IMR-90 (cell line): ENCODE data around the gene ZNF618. TPM values are rescaled to one million over a fixed set of nuclear protein-coding genes. Genes with fewer than 3 reads are reported as not detected.

Experiments used
- ATAC-seq: fragments of 200-7000 bp; cut with Tn5 transposase; 2 replicates; pipeline ENCODE4 v1.9.1; 2020; ENCODE audit warnings: low read depth, mild to moderate bottlenecking, moderate library complexity
- BruUV-seq: library from RNA; stranded (reverse); fragments of 400-500 nt; replicated peaks from 2 replicates; lab custom pipeline; 2021; lab: Mats Ljungman, UMichigan
- CTCF ChIA-PET: fragments of 300-600 bp; formaldehyde crosslinking; extraction: SDS; loops from one replicate; lab custom pipeline; 2021; ENCODE audit warnings: antibody characterized with exemption; lab: Yijun Ruan, JAX
- POLR2A ChIA-PET: fragments of 300-600 bp; sonication (Branson Sonifier 250); formaldehyde crosslinking; loops from one replicate; lab custom pipeline; 2022; ENCODE audit warnings: antibody characterized with exemption; ENCODE audit not compliant: unreplicated experiment; lab: Charles Lee
- DNase-seq: peaks from one replicate; pipeline ENCODE4 v3.0.0; 2013
- H2AFZ ChIP-seq: replicated peaks from 2 replicates; pipeline ENCODE3; 2013; ENCODE audit warnings: low read length, mild to moderate bottlenecking; ENCODE audit not compliant: poor library complexity
- H2AK5ac ChIP-seq: 2 replicates; pipeline ENCODE4 v1.6.1; 2013; ENCODE audit warnings: low read depth, low read length, inconsistent platforms
- H2AK9ac ChIP-seq: replicated peaks from 2 replicates; pipeline ENCODE3; 2013; ENCODE audit warnings: mild to moderate bottlenecking, low read depth, low read length, moderate library complexity; ENCODE audit not compliant: poor library complexity
- H2BK120ac ChIP-seq: 2 replicates; pipeline ENCODE4 v1.6.1; 2013; ENCODE audit warnings: low read depth, low read length, inconsistent platforms
- H2BK15ac ChIP-seq: 3 replicates; pipeline ENCODE4 v1.6.1; 2013; ENCODE audit warnings: low read depth, low read length, inconsistent platforms
- H2BK20ac ChIP-seq: 2 replicates; pipeline ENCODE4 v1.6.1; 2013; ENCODE audit warnings: low read depth, mild to moderate bottlenecking, inconsistent platforms, low read length, moderate library complexity
- H2BK5ac ChIP-seq: 2 replicates; pipeline ENCODE4 v1.6.1; 2013; ENCODE audit warnings: mild to moderate bottlenecking, low read depth, low read length, inconsistent platforms; ENCODE audit not compliant: poor library complexity, severe bottlenecking
- H3K14ac ChIP-seq: replicated peaks from 2 replicates; pipeline ENCODE4 v1.6.1; 2013; ENCODE audit warnings: low read depth, low read length, inconsistent platforms
- H3K18ac ChIP-seq: 2 replicates; pipeline ENCODE4 v1.6.1; 2013; ENCODE audit warnings: low read depth, low read length, control low read depth
- H3K23ac ChIP-seq: 2 replicates; pipeline ENCODE4 v1.6.1; 2013; ENCODE audit warnings: low read depth, low read length, inconsistent platforms
- H3K27ac ChIP-seq: 2 replicates; pipeline ENCODE4 v1.5.1; 2013; ENCODE audit warnings: mild to moderate bottlenecking, control low read depth, low read length; ENCODE audit not compliant: insufficient read depth
- H3K27me3 ChIP-seq: 2 replicates; pipeline ENCODE4 v1.6.1; 2013; ENCODE audit warnings: low read length; ENCODE audit not compliant: control insufficient read depth, insufficient read depth
- H3K36me3 ChIP-seq: 2 replicates; pipeline ENCODE4 v1.6.1; 2013; ENCODE audit warnings: low read length, mixed read lengths; ENCODE audit not compliant: control insufficient read depth, insufficient read depth
- H3K4ac ChIP-seq: 2 replicates; pipeline ENCODE4 v1.6.1; 2013; ENCODE audit warnings: low read depth, low read length, inconsistent platforms
- H3K4me1 ChIP-seq: 2 replicates; pipeline ENCODE4 v1.6.1; 2013; ENCODE audit warnings: low read length, mixed read lengths; ENCODE audit not compliant: control insufficient read depth, insufficient read depth
- H3K4me2 ChIP-seq: 2 replicates; pipeline ENCODE4 v1.6.1; 2013; ENCODE audit warnings: low read depth, mild to moderate bottlenecking, control low read depth, low read length, moderate library complexity
- H3K4me3 ChIP-seq: 2 replicates; pipeline ENCODE4 v1.5.1; 2013; ENCODE audit warnings: low read depth, mild to moderate bottlenecking, control low read depth, low read length, moderate library complexity; ENCODE audit not compliant: insufficient read depth
- H3K56ac ChIP-seq: 2 replicates; pipeline ENCODE4 v1.6.1; 2013; ENCODE audit warnings: low read length, inconsistent platforms; ENCODE audit not compliant: insufficient read depth; ENCODE audit errors: extremely low read depth
- H3K79me1 ChIP-seq, 2 experiments: 2 replicates each; pipeline ENCODE4 v1.6.1; 2013; ENCODE audit warnings: low read length in 2 of 2, inconsistent platforms in 1 of 2, low read depth in 1 of 2
- H3K9ac ChIP-seq: 2 replicates; pipeline ENCODE4 v1.6.1; 2013; ENCODE audit warnings: low read depth, low read length, control low read depth
- H3K9me1 ChIP-seq: 2 replicates; pipeline ENCODE4 v1.6.1; 2013; ENCODE audit warnings: low read length, inconsistent platforms; ENCODE audit not compliant: insufficient read depth
- H3K9me3 ChIP-seq: 2 replicates; pipeline ENCODE4 v1.6.1; 2013; ENCODE audit warnings: low read length; ENCODE audit not compliant: control insufficient read depth, insufficient read depth
- H4K20me1 ChIP-seq: 2 replicates; pipeline ENCODE4 v1.6.1; 2013; ENCODE audit warnings: low read length, inconsistent platforms; ENCODE audit not compliant: insufficient read depth
- H4K5ac ChIP-seq: 2 replicates; pipeline ENCODE4 v1.6.1; 2013; ENCODE audit warnings: mild to moderate bottlenecking, low read depth, low read length, control low read depth
- H4K8ac ChIP-seq, 2 experiments: 2 replicates each; pipeline ENCODE4 v1.6.1; 2013; ENCODE audit warnings: low read depth in 2 of 2, low read length in 2 of 2, control low read depth in 1 of 2, inconsistent platforms in 1 of 2
- H4K91ac ChIP-seq: 2 replicates; pipeline ENCODE4 v1.6.1; 2013; ENCODE audit warnings: low read depth, low read length, inconsistent platforms; ENCODE audit not compliant: insufficient read depth
- BHLHE40 ChIP-seq: fragments of 150-350 bp; IDR thresholded peaks from 2 replicates; pipeline ENCODE4 v1.6.1; 2016; ENCODE audit warnings: mild to moderate bottlenecking, low read depth, low read length
- CEBPB ChIP-seq: IDR thresholded peaks from 2 replicates; pipeline ENCODE4 v1.6.1; 2012; ENCODE audit warnings: low read depth, low read length, improper control_type of control experiment
- FOS ChIP-seq: fragments of 150-350 bp; IDR thresholded peaks from 2 replicates; pipeline ENCODE4 v1.6.1; 2016; ENCODE audit warnings: low read depth, low read length
- MAZ ChIP-seq: IDR thresholded peaks from 2 replicates; pipeline ENCODE4 v1.6.1; 2012; ENCODE audit warnings: low read depth, mild to moderate bottlenecking, low read length, improper control_type of control experiment, moderate library complexity, borderline replicate concordance
- MXI1 ChIP-seq: IDR thresholded peaks from 2 replicates; pipeline ENCODE4 v1.6.1; 2012; ENCODE audit warnings: low read depth, mild to moderate bottlenecking, low read length, moderate library complexity, borderline replicate concordance
- NFE2L2 ChIP-seq: fragments of 150-350 bp; IDR thresholded peaks from 2 replicates; pipeline ENCODE4 v1.6.1; 2016; ENCODE audit warnings: low read depth, mild to moderate bottlenecking, low read length
- POLR2A ChIP-seq: IDR thresholded peaks from 2 replicates; pipeline ENCODE4 v1.6.1; 2012; ENCODE audit warnings: mild to moderate bottlenecking, low read depth, low read length
- RAD21 ChIP-seq: IDR thresholded peaks from 2 replicates; pipeline ENCODE4 v1.6.1; 2012; ENCODE audit warnings: low read length, improper control_type of control experiment
- RCOR1 ChIP-seq: IDR thresholded peaks from 2 replicates; pipeline ENCODE4 v1.6.1; 2012; ENCODE audit warnings: mild to moderate bottlenecking, low read length, improper control_type of control experiment; ENCODE audit not compliant: insufficient replicate concordance
- RFX5 ChIP-seq: IDR thresholded peaks from 2 replicates; pipeline ENCODE4 v1.8.0; 2012; ENCODE audit warnings: low read depth, mild to moderate bottlenecking, low read length, moderate library complexity
- SMC3 ChIP-seq: fragments of 150-350 bp; IDR thresholded peaks from 2 replicates; pipeline ENCODE4 v1.6.1; 2016; ENCODE audit warnings: low read depth, mild to moderate bottlenecking, antibody characterized with exemption, low read length, moderate library complexity
- USF2 ChIP-seq: fragments of 150-350 bp; IDR thresholded peaks from 2 replicates; pipeline ENCODE4 v1.6.1; 2017; ENCODE audit warnings: mild to moderate bottlenecking, antibody characterized with exemption, low read length, low read depth
- WGBS, 2 experiments: methylation state at CpG; one replicate each; pipeline versions ENCODE4 v1.1.5 to v1.1.7; 2013; ENCODE audit warnings: missing lambda C conversion rate in 2 of 2; ENCODE audit not compliant: insufficient read length in 1 of 2; ENCODE audit errors: extremely low coverage in 2 of 2; 5-methylcytosine and 5-hydroxymethylcytosine counted together
- dilution Hi-C: fragments of 300-500 bp; cut with HindIII; formaldehyde crosslinking; loops from one replicate; pipeline ENCODE4 v1.14.3; 2018; ENCODE audit warnings: low sequenced_read_pairs; ENCODE audit not compliant: unreplicated experiment
- in situ Hi-C: fragments of 300-500 bp; cut with MboI; formaldehyde crosslinking; loops from 3 replicates; pipeline ENCODE4 v1.14.3; 2019; ENCODE audit warnings: low sequenced_read_pairs, inconsistent platforms, mixed read lengths
- intact Hi-C: fragments of 100-400 bp; cut with micrococcal nuclease; formaldehyde crosslinking; loops from 2 replicates; pipeline ENCODE4 v1.10.0; 2022
- polyA plus RNA-seq, 3 experiments: library from polyadenylated mRNA; depleted of rRNA; stranded (reverse); fragments of >200 nt; gene quantifications; 2 replicates each; pipeline ENCODE4 v1.2.3, GENCODE V29; 2012; ENCODE audit warnings: low replicate concordance in 1 of 3
- total RNA-seq: library from RNA; depleted of rRNA; stranded (reverse); fragments of >200 nt; gene quantifications from 2 replicates; pipeline ENCODE4 v1.2.3, GENCODE V29; 2012
- TF ChIP-seq, protein P1 (sequence below): conservative IDR thresholded peaks from 2 replicates; pipeline ENCODE4 v1.5.1; 2012; ENCODE audit warnings: mild to moderate bottlenecking, low read depth, low read length, improper control_type of control experiment
- TF ChIP-seq, protein P2 (sequence below): fragments of 150-350 bp; IDR thresholded peaks from 2 replicates; pipeline ENCODE4 v1.6.1; 2016; ENCODE audit warnings: low read depth, mild to moderate bottlenecking, low read length, moderate library complexity, borderline replicate concordance

ZNF618 gene
- total and polyA plus RNA-seq, 2 of the 4 experiments (the other 2 are of a cell fraction): 8.2 to 9.4 TPM

DNA sequence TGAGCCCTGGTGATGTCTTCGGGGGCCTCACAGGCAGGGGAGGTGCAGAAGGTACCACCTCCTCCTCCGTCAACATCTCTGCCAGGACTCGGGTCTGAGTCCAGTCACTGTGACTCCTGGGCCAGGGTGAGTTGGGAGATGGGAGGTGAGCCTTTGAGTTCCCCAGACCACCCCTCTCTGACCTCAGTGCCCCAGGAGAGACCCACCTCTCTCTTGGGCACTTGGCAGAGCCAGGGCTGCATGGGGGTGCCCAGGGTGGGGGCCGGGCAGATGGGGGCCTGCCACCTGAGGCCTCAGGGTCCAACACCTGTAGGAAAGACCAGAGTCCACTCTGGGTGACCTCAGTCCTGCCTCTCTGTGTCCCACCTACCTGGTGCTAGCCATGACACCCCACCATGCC, 216.2 kb downstream of the ZNF618 start:
- H2AFZ ChIP-seq: peak overlapping the region; percentile 40
- ATAC-seq: no peak
- H2BK15ac ChIP-seq: no peak overlapping the region
- DNase-seq: no peak
- H3K14ac ChIP-seq: no peak overlapping the region
- H4K91ac ChIP-seq: no peak overlapping the region
- in situ Hi-C loops (no loop called here), intact Hi-C loops (no loop called here), dilution Hi-C loops (no loop called here)
- no peaks in the 10 kb centered on the region for H4K20me1 ChIP-seq
- no peak overlapping the region for H4K8ac ChIP-seq
- TF ChIP-seq RFX5 (no peak), RAD21 (no peak), MXI1 (no peak), BHLHE40 (no peak), SMC3 (no peak), FOS (no peak), NFE2L2 (no peak), MAZ (no peak), USF2 (no peak), CEBPB (no peak), POLR2A (no peak), RCOR1 (no peak)
- TF ChIP-seq, protein P1, sequence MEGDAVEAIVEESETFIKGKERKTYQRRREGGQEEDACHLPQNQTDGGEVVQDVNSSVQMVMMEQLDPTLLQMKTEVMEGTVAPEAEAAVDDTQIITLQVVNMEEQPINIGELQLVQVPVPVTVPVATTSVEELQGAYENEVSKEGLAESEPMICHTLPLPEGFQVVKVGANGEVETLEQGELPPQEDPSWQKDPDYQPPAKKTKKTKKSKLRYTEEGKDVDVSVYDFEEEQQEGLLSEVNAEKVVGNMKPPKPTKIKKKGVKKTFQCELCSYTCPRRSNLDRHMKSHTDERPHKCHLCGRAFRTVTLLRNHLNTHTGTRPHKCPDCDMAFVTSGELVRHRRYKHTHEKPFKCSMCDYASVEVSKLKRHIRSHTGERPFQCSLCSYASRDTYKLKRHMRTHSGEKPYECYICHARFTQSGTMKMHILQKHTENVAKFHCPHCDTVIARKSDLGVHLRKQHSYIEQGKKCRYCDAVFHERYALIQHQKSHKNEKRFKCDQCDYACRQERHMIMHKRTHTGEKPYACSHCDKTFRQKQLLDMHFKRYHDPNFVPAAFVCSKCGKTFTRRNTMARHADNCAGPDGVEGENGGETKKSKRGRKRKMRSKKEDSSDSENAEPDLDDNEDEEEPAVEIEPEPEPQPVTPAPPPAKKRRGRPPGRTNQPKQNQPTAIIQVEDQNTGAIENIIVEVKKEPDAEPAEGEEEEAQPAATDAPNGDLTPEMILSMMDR: no peak
- TF ChIP-seq, protein P2, sequence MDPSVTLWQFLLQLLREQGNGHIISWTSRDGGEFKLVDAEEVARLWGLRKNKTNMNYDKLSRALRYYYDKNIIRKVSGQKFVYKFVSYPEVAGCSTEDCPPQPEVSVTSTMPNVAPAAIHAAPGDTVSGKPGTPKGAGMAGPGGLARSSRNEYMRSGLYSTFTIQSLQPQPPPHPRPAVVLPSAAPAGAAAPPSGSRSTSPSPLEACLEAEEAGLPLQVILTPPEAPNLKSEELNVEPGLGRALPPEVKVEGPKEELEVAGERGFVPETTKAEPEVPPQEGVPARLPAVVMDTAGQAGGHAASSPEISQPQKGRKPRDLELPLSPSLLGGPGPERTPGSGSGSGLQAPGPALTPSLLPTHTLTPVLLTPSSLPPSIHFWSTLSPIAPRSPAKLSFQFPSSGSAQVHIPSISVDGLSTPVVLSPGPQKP: no peak
- no peak overlapping the region for H3K4me2 ChIP-seq
- no peak overlapping the region for H3K23ac ChIP-seq
- H2BK120ac ChIP-seq: no peak overlapping the region
- no peaks in the 10 kb centered on the region for H3K9me3 ChIP-seq
- no peaks in the 10 kb centered on the region for H3K79me1 ChIP-seq
- no peak overlapping the region for H3K4me3 ChIP-seq
- no peak overlapping the region for H2BK5ac ChIP-seq
- no peaks in the 10 kb centered on the region for H3K36me3 ChIP-seq
- H2AK5ac ChIP-seq: no peak overlapping the region
- WGBS, 2 experiments: 83% methylated on average over 1 of the region's 4 CpGs; no CpG with 5 or more reads in 1 of the 2 experiments
- no peaks in the 10 kb centered on the region for H3K9me1 ChIP-seq
- no TSS peak for BruUV-seq
- H2AK9ac ChIP-seq: no peak overlapping the region
- no peak overlapping the region for H3K27ac ChIP-seq
- H3K56ac ChIP-seq: no peak overlapping the region
- no peak overlapping the region for H3K18ac ChIP-seq
- no peak overlapping the region for H2BK20ac ChIP-seq
- no peak overlapping the region for H4K5ac ChIP-seq
- H3K27me3 ChIP-seq: peaks cover 69% of the 10 kb centered on the region
- H3K9ac ChIP-seq: no peak overlapping the region
- POLR2A ChIA-PET: no interaction called here
- CTCF ChIA-PET: no interaction called here
- no peak overlapping the region for H3K4ac ChIP-seq
- H3K4me1 ChIP-seq: no peaks in the 10 kb centered on the region
